ENCODE data around the gene PRAMEF14.
"Not testable (repeated sequence)": the region's sequence is repeated elsewhere in the genome, so short reads cannot be mapped to it uniquely, and the experiment has no call there.

PRAMEF14 gene

GRCh38 chr1:13347034-13347433 is at the start of gene PRAMEF14:
Gene PRAMEF14 (minus strand): TSS chr1:13347134. CDS start chr1:13345314, 1,820 bp downstream.
- not testable (repeated sequence) for DNase-seq (ENCODE audit: low read depth in 3 of 3)

GRCh38 chr1:13395311-13395710 is 48.4 kb upstream of the PRAMEF14 start:
- DNase-seq (ENCODE audit: low read depth in 3 of 3): not testable (repeated sequence)

- DNase-seq (ENCODE audit: low read depth in 3 of 3): not testable (repeated sequence)
Observed at GRCh38 chr1:13394761-13395160, 47.8 kb upstream of the PRAMEF14 start.

GRCh38 chr1:13393004-13393403 is 46.1 kb upstream of the PRAMEF14 start:
- DNase-seq (ENCODE audit: low read depth in 3 of 3): not testable (repeated sequence)

GRCh38 chr1:13389332-13389731 is 42.4 kb upstream of the PRAMEF14 start, which contains the start of gene PRAMEF17:
Gene PRAMEF17 (plus strand): TSS chr1:13389632. CDS start chr1:13389658, 26 bp downstream.
- not testable (repeated sequence) for DNase-seq (ENCODE audit: low read depth in 3 of 3)

GRCh38 chr1:13380380-13380779 is 33.4 kb upstream of the PRAMEF14 start:
- not testable (repeated sequence) for DNase-seq (ENCODE audit: low read depth in 3 of 3)

- DNase-seq (ENCODE audit: low read depth in 3 of 3): not testable (repeated sequence)
Observed at GRCh38 chr1:13378983-13379382, 32.0 kb upstream of the PRAMEF14 start.

- DNase-seq (ENCODE audit: low read depth in 3 of 3): peak in 2 of 3 donors; percentile 6 to 10
Observed at GRCh38 chr1:13368544-13368943, 21.6 kb upstream of the PRAMEF14 start.

- DNase-seq (ENCODE audit: low read depth in 3 of 3): not testable (repeated sequence)
Observed at GRCh38 chr1:13366536-13366935, 19.6 kb upstream of the PRAMEF14 start.

- DNase-seq (ENCODE audit: low read depth in 3 of 3): not testable (repeated sequence)
Observed at GRCh38 chr1:13364928-13365327, 18.0 kb upstream of the PRAMEF14 start.

GRCh38 chr1:13362364-13362763 is 15.4 kb upstream of the PRAMEF14 start:
- DNase-seq (ENCODE audit: low read depth in 3 of 3): not testable (repeated sequence)

- DNase-seq (ENCODE audit: low read depth in 3 of 3): peak in 2 of 3 donors; percentile 1 to 13
Observed at GRCh38 chr1:13356774-13357173, 9.8 kb upstream of the PRAMEF14 start.

- not testable (repeated sequence) for DNase-seq (ENCODE audit: low read depth in 3 of 3)
Observed at GRCh38 chr1:13354475-13354874, 7.5 kb upstream of the PRAMEF14 start.

- DNase-seq (ENCODE audit: low read depth in 3 of 3): not testable (repeated sequence)
Observed at GRCh38 chr1:13353476-13353875, 6.5 kb upstream of the PRAMEF14 start.

GRCh38 chr1:13342496-13342895 is 4.4 kb downstream of the PRAMEF14 start:
- DNase-seq (ENCODE audit: low read depth in 3 of 3): not testable (repeated sequence)

GRCh38 chr1:13315281-13315680 is 31.7 kb downstream of the PRAMEF14 start, which contains the start of gene PRAMEF15:
Gene PRAMEF15 (plus strand): TSS chr1:13315581. CDS start chr1:13318408, 2,827 bp downstream.
- not testable (repeated sequence) for DNase-seq (ENCODE audit: low read depth in 3 of 3)

- not testable (repeated sequence) for DNase-seq (ENCODE audit: low read depth in 3 of 3)
Observed at GRCh38 chr1:13303239-13303638, 43.7 kb downstream of the PRAMEF14 start, which contains the start of gene PRAMEF33. Gene PRAMEF33 (plus strand): TSS chr1:13303539. CDS start chr1:13305955, 2,416 bp downstream.

- DNase-seq (ENCODE audit: low read depth in 3 of 3): not testable (repeated sequence)
Observed at GRCh38 chr1:13302197-13302596, 44.7 kb downstream of the PRAMEF14 start.

GRCh38 chr1:13298699-13299098 is 48.2 kb downstream of the PRAMEF14 start:
- DNase-seq (ENCODE audit: low read depth in 3 of 3): not testable (repeated sequence)

GRCh38 chr1:13297216-13297931 is 49.6 kb downstream of the PRAMEF14 start:
- not testable (repeated sequence) for DNase-seq (ENCODE audit: low read depth in 3 of 3)
